HG03442 (cell line): ENCODE data around the gene LHFPL6.
"Not testable (repeated sequence)": the region's sequence is repeated elsewhere in the genome, so short reads cannot be mapped to it uniquely, and the experiment has no call there.

Source experiments
- ATAC-seq: cut with Tn5 transposase; IDR thresholded peaks from one replicate; pipeline ENCODE4 v1.9.1; 2021; ENCODE audit warnings: mild to moderate bottlenecking, moderate library complexity; ENCODE audit not compliant: unreplicated experiment

LHFPL6 gene

DNA sequence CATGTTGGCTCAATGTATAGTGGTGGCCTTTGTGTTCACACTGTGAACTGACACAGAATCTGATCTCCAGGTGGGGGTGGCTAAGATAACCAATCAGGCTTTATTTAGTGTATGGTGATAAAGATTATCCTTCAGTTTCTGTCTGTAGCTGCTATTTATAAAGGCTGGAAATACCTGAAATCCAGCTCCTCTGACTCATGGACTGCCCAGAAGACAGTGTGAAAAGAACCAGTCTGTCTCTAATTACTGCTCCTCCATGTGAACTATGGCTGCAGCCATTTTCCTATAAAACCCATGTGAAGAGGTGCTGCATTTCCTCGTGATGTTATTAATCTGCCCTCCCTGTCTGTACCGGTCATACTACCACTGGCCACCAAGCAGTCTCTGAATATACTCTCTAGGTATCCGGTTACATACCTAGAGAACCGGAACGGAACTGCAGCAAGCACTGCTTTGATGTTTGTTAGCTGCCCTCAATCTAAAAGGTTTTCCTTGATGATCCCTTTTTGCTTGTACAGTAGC, 238.0 kb downstream of the LHFPL6 start:
- ATAC-seq, result no peak

DNA sequence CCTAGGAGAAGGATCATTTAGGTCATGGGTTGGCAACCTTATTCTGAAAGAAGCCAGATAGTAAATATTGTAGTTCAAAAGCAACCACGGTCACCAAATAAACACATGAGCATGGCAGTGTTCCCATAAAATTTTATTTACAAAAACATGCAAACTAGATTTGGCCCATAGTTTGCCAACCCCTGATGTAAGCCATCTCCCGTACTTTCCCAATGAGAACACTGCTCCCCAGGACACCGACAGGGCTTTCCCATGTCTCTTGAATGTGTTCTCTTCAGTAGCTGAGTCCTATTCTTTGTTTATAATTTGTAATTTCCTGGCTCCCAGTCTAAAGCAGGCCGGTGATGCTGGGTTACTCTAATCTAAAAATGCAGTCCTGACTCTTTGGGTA, 239.6 kb downstream of the LHFPL6 start:
- ATAC-seq, result no peak

DNA sequence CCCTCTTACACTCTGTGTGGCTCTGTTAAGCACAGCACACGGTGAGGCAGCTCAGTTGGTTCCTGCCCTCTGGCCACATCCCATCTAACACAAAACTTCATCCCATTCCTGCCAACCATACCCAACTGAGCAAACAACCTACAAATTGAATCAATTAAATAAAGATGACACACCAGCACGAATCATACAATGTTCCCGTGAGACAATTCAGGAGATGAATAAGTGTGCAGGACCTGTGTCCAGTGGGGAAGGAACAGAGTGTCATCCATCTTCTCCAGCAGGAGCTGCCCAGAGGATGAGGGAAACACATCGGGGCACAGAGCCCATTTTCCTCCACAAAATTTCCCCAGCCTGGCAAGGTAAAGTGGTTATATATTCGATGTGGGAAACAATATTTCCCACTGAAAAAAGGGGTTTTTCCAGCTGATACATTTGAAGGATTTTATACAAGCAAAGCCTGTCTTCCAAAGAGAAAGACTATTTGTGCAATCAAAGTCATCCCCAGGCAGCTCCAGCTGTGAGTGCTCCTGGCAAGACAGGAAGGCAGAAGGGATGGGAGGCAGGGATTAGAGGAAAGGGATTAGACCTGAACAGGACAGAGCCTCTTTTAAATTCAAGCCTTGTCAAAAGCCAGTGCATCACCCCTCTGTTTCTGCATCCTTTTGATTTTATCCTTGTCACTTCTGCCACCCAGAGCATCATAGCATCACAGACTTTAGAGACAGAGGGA, 240.2 kb downstream of the LHFPL6 start:
- ATAC-seq, result no peak

DNA sequence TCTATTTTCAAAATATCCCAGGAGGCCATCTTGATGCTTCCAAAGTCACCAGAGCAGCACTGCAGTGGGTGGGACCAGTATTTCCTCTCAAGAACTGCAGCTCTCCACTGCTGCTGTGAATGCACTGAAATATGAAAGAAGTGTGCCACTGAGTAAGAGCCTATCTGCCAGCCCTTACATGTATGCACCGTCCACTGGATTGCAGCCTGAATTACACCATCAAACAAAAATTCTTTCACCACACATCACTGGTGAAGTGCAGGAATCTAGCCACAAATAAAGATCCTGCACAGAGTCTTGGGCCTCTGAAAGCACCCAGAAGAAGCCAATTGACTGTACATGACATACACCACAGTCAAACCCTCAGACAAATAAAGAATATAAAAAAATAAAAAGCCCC, 249.0 kb downstream of the LHFPL6 start:
- no peak for ATAC-seq

DNA sequence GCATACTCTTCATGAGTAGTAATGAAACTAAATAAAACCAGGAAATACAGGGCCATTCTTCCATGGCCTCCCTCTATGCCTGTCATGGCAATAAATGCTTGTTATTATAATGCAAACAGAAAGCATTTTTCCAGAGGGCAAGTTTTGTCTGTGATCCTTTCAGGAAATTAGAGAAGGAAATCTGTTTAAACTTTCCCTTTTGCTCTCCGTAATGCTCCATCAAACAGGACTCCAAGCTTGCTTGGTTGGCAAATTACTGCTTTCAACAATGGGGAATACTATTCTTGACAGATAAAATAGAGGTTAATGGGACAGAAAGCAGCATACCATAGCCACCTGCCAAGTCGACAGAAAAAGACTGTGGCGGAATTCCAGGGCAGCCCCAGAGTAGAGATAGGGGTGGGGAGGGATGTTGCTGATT, 252.5 kb downstream of the LHFPL6 start:
- no peak for ATAC-seq

GRCh38 chr13:39349391-39349960, 253.5 kb downstream of the LHFPL6 start:
- no peak for ATAC-seq

GRCh38 chr13:39347926-39348901, 254.8 kb downstream of the LHFPL6 start:
- no peak for ATAC-seq

GRCh38 chr13:39345982-39346381, 257.0 kb downstream of the LHFPL6 start:
- ATAC-seq, result no peak

DNA sequence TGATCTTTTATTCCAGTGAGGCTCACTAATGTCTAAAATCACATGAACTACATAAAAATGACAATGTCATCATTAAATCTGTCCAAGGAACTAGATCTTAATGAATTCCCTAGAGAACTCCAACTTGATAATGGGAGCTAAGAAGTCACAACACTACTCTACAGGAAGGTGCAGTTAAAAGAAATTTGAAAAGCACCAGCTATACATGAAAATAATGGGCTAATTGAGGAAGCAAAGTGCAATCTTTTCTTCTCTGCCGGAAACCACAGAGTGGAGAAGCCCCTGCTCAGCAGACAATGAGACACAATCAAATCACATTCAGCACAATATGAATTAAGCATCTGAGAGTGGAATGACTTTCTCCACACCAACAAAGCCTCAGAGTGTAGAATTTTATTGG, 261.7 kb downstream of the LHFPL6 start:
- no peak for ATAC-seq

DNA sequence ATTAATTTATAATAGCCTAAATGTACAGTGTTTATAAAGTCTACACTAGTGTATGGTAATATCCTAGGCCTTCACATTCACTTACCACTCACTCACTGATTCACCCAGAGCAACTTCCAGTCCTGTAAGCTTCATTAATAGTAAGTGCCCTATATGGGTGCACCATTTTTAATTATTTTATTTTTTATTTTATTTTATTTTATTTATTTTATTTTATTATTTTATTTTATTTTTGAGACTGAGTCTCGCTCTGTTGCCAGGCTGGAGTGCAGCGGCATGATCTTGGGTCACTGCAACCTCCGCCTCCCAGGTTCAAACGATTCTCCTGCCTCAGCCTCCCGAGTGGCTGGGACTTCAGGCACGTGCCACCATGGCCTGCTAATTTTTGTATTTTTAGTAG, 264.9 kb downstream of the LHFPL6 start:
- not testable (repeated sequence) for ATAC-seq

- no peak for ATAC-seq
These were observed 266.1 kb downstream of the LHFPL6 start for GRCh38 chr13:39336937-39337336.

DNA sequence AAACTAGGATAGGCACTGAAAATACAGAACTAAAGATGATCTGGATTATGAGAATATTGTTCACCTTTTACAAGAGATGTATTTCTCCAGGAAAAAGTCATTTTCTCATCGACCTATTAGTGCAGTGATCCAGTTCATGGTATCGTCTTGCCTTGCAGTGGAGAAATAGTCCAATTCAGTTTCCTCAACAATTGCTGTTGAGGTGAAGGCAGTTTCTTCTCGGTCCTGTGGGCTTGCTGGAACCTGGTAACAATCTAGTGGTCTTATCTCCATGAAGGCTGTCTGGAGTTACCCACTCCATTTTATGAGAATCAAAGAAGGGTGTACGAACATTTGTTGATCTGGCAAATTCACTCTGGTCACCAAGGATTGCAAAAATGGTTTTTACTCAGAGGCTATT, 266.8 kb downstream of the LHFPL6 start:
- ATAC-seq, result no peak

DNA sequence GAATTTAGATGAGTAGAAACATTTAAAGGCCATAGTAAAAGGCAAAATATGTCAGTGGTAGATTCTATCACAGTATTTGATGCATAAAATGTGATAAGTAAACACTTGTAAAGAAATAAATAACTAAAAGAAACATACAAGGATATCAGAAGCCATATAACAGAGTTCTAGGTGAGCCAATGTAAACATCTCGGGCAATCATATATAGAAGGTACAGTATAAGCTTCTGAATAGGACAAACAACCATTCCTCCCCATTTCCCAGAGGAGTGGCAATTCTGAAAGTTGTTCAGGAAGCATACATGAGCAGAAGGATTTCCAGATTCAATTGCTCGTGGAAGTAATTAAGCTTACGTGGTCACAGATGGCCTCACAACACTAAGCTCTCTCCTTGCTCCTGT, 267.3 kb downstream of the LHFPL6 start:
- ATAC-seq, result no peak

DNA sequence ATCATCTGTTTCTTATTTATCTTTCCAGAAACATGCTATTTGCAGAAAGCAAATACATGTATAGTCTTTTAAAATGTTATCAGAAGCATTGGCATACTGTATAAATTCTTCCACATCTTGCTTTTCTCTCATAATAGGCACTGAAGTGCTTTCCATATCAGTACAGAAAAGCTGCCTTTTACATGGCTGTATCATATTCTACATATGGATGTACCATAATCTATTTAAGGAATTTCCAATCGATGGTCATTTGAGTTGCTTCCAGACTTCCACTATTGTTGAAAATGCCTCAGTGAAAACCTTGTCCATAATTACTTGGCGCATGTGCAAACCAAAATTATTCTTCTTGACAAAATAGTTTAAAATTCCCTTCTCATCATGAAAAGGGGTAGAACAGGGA, 272.5 kb downstream of the LHFPL6 start:
- ATAC-seq, result no peak

- no peak for ATAC-seq
These were observed 273.8 kb downstream of the LHFPL6 start for GRCh38 chr13:39329182-39329639.

DNA sequence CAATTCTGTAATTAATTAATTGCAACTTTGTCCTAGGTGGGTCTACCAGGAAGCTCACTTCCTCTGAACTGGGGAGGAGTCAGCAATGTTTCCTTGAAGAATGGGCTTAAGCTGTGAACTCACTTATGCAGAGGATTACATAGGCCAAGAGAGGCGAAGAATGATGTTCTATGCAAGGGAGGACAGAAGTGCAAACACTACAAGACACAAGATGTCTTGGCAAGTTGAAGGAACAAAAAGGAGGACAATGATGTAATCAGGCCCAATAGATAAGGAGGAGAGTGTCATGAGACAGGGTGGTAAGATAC, 275.9 kb downstream of the LHFPL6 start:
- no peak for ATAC-seq

- no peak for ATAC-seq
These were observed 276.4 kb downstream of the LHFPL6 start for GRCh38 chr13:39326469-39327171.

DNA sequence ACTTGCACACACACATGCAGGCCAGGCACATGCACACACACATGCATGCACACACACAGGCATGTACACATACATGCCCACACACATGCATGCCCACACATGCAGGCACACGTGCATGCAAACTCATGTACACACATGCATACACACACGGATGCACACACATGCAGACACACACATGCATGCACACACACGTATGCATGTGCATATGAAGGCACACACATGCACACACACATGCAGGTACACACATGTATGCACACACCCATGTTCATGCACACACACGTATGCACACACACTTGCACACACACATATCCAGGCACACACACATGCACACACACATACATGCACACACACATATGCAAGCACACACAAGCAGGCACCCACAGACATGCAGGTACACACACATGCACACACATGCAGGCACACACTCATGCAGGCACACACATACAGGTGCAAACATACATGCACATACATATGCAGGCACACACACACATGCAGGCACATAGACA, 278.1 kb downstream of the LHFPL6 start:
- ATAC-seq, result no peak

GRCh38 chr13:39322836-39323585, 280.0 kb downstream of the LHFPL6 start:
- ATAC-seq, result no peak

DNA sequence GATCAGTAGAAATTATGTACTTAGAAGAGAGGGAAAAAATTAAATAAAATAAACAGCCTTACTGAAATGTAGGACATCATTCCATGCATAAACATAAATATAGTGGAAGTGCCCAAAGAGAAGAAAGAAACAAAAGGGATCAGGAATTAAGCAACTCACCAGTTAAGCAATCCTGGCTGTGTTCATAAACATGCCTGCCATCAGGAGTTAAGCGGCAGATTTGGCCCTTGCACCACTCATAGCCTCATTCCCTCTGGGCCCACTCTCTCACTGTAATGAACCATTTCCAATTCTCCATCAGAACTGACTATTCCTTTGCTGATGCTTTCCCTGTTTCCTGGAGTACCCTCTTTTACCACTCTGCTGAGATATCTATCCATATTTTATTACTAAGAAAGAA, 281.4 kb downstream of the LHFPL6 start:
- no peak for ATAC-seq
